T-cell (primary cell): Measurements from ENCODE around the gene TCTA. TPM values are rescaled to one million over a fixed set of nuclear protein-coding genes. Genes with fewer than 3 reads are reported as not detected.
"Not testable (repeated sequence)": the region's sequence is repeated elsewhere in the genome, so short reads cannot be mapped to it uniquely, and the experiment has no call there.

Experiments
- ATAC-seq, 4 experiments: fragments of 200-7000 bp in 3 of 4; fragments of 150-1000 bp in 1 of 4; cut with Tn5 transposase; replicated peaks in 1 of 4; 1 replicate in 3 of 4; 2 replicates in 1 of 4; pipeline ENCODE4 v1.10.0; 2021; ENCODE audit warnings: moderate library complexity in 3 of 4, mild to moderate bottlenecking in 2 of 4, moderate number of reproducible peaks in 1 of 4
- CTCF ChIA-PET, 2 donors: fragments of 300-600 bp; sonication (Branson Sonifier 250); formaldehyde crosslinking; loops; one replicate each; lab custom pipeline; 2022; ENCODE audit warnings: antibody characterized with exemption in 2 of 2; lab: Charles Lee
- POLR2A ChIA-PET, 2 donors: fragments of 300-600 bp; sonication (Branson Sonifier 250); formaldehyde crosslinking; loops; one replicate each; lab custom pipeline; 2022; ENCODE audit warnings: antibody characterized with exemption in 2 of 2; lab: Charles Lee
- DNase-seq, 35 experiments: peaks; one replicate each; pipeline versions ENCODE4 v3.0.0 to v3.0.0-alpha.2; 2013 to 2023
- H3K27ac ChIP-seq: one replicate; pipeline ENCODE4 v1.5.1; 2013; ENCODE audit warnings: low read length
- H3K27me3 ChIP-seq, 2 experiments: replicated peaks in 1 of 2; 1 replicate in 1 of 2; 2 replicates in 1 of 2; pipeline versions ENCODE4 v1.6.1 to v1.7.0; 2013; ENCODE audit warnings: low read length in 1 of 2, mixed read lengths in 1 of 2; ENCODE audit not compliant: control insufficient read depth in 2 of 2, insufficient read depth in 2 of 2; ENCODE audit errors: extremely low read depth in 1 of 2
- H3K36me3 ChIP-seq, 2 donors: 1 replicate in 1 of 2; 2 replicates in 1 of 2; pipeline versions ENCODE4 v1.6.1 to v1.7.0; 2013; ENCODE audit warnings: low read length in 1 of 2; ENCODE audit not compliant: control insufficient read depth in 2 of 2, insufficient read depth in 1 of 2; ENCODE audit errors: extremely low read depth in 1 of 2
- H3K4me1 ChIP-seq, 2 experiments: 1 replicate in 1 of 2; 2 replicates in 1 of 2; pipeline versions ENCODE4 v1.6.1 to v1.7.0; 2013; ENCODE audit warnings: low read length in 2 of 2, mixed read lengths in 1 of 2; ENCODE audit not compliant: insufficient read depth in 2 of 2, control insufficient read depth in 1 of 2; ENCODE audit errors: extremely low read depth in 1 of 2
- H3K4me3 ChIP-seq, 2 donors: 1 replicate in 1 of 2; 2 replicates in 1 of 2; pipeline versions ENCODE4 v1.5.1 to v1.7.0; 2013; ENCODE audit warnings: mild to moderate bottlenecking in 2 of 2, low read length in 1 of 2, moderate library complexity in 1 of 2; ENCODE audit not compliant: control insufficient read depth in 1 of 2; ENCODE audit errors: extremely low read depth in 1 of 2
- H3K9me3 ChIP-seq: 2 replicates; pipeline ENCODE4 v1.7.0; 2013
- H3K27ac Mint-ChIP-seq, 2 donors: one replicate each; pipeline ENCODE4 v1.8.0; 2020 to 2021; ENCODE audit warnings: mild to moderate bottlenecking in 2 of 2, mixed read lengths in 2 of 2
- H3K27me3 Mint-ChIP-seq, 2 donors: one replicate each; pipeline ENCODE4 v1.8.0; 2021 to 2022; ENCODE audit warnings: mixed read lengths in 2 of 2
- H3K36me3 Mint-ChIP-seq: one replicate; pipeline ENCODE4 v1.8.0; 2021; ENCODE audit warnings: mixed read lengths
- H3K4me1 Mint-ChIP-seq, 3 donors: one replicate each; pipeline ENCODE4 v1.8.0; 2020 to 2022; ENCODE audit warnings: mixed read lengths in 3 of 3, mild to moderate bottlenecking in 1 of 3
- H3K4me3 Mint-ChIP-seq, 3 donors: one replicate each; pipeline ENCODE4 v1.8.0; 2020 to 2022; ENCODE audit warnings: mild to moderate bottlenecking in 3 of 3, mixed read lengths in 3 of 3, moderate library complexity in 3 of 3
- H3K9me3 Mint-ChIP-seq, 3 donors: one replicate each; pipeline ENCODE4 v1.8.0; 2020 to 2022; ENCODE audit warnings: mixed read lengths in 3 of 3
- WGBS: methylation state at CpG from one replicate; pipeline ENCODE4 v1.1.5; 2013; ENCODE audit warnings: missing lambda C conversion rate; ENCODE audit not compliant: insufficient coverage; 5-methylcytosine and 5-hydroxymethylcytosine counted together
- total RNA-seq, 35 experiments: library from RNA in 6 of 35; stranded (reverse) in 6 of 35; fragments of 120-200 nt in 1 of 35; gene quantifications; one replicate each; pipeline versions ENCODE4 v1.2.1 to v1.2.4 and lab custom pipeline; 2013 to 2026

The TCTA gene
- total RNA-seq, 5 donors from 2014 or later (not counting 1 experiment from before 2014, with no cell fraction given) = 22.8 to 38.2 (median 34.3) TPM

DNA sequence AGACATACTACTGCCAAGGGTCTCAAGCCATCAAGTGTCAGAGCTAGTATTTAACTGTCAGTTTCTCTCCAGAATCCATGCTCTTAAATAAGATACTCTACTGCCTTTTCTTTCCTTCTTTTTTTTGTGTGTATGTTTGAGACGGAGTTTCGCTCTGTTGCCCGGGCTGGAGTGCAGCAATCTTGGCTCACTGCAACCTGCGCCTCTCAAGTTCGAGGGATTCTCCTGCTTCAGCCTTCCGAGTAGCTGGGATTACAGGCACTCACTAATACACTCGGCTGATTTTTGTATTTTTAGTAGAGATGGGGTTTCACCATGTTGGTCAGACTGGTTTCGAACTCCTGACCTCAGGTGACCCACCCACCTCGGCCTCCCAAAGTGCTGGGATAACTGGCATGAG is 6.7 kb upstream of the TCTA start:
- H3K27ac Mint-ChIP-seq = peak overlapping the region; percentile 44 to 49
- DNase-seq, ATAC-seq, H3K27me3 ChIP-seq, H3K27me3 Mint-ChIP-seq, H3K9me3 Mint-ChIP-seq, POLR2A ChIA-PET, H3K4me3 Mint-ChIP-seq, H3K27ac ChIP-seq, H3K9me3 ChIP-seq, H3K4me3 ChIP-seq: not testable (repeated sequence)
- H3K4me1 ChIP-seq = peaks cover 11 to 58% of the 10 kb centered on the region in 2 experiments
- H3K36me3 Mint-ChIP-seq = peaks cover 13% of the 10 kb centered on the region
- peaks cover 69 to 72% (median 71%) of the 10 kb centered on the region in 3 donors for H3K4me1 Mint-ChIP-seq
- WGBS = no CpG with 5 or more reads among the region's 9 CpGs
- CTCF ChIA-PET = interaction anchor here (0.5 to 1.0 kb wide), 3 partner anchors 17 to 530 kb away, joined by 3 read pairs; partner anchors contain the start of gene USP4 (in 1 of the 2)
- peaks cover 0 to 12% of the 10 kb centered on the region in 2 donors for H3K36me3 ChIP-seq

- peak overlapping the region; percentile 73 to 82 for H3K27ac Mint-ChIP-seq
- H3K9me3 ChIP-seq = no peaks in the 10 kb centered on the region
- H3K36me3 ChIP-seq = peaks cover 0 to 12% of the 10 kb centered on the region in 2 donors
- H3K36me3 Mint-ChIP-seq = peaks cover 5% of the 10 kb centered on the region
- no peak overlapping the region for H3K4me3 ChIP-seq
- peak overlapping the region; percentile 25 to 52 (median 34) for H3K4me3 Mint-ChIP-seq
- H3K9me3 Mint-ChIP-seq = no peaks in the 10 kb centered on the region
- peaks cover 14 to 53% of the 10 kb centered on the region in 2 experiments for H3K4me1 ChIP-seq
- H3K27me3 ChIP-seq = no peaks in the 10 kb centered on the region
- DNase-seq (no peak), ATAC-seq (no peak)
- no peaks in the 10 kb centered on the region for H3K27me3 Mint-ChIP-seq
- ChIA-PET CTCF (no interaction called here), POLR2A (interaction anchor here in 1 of 2 donors (0.7 kb wide), 1 partner anchor 9 kb away, joined by 14 read pairs; no protein-coding TSS in a partner anchor)
- peaks cover 62 to 64% (median 62%) of the 10 kb centered on the region in 3 donors for H3K4me1 Mint-ChIP-seq
- WGBS = 94% methylated on average over 3 of the region's 17 CpGs
- peak overlapping the region; percentile 13 for H3K27ac ChIP-seq
Observed at GRCh38 chr3:49406571-49407565, 5.4 kb upstream of the TCTA start.

- H3K9me3 Mint-ChIP-seq = no peaks in the 10 kb centered on the region
- peaks cover 72 to 79% (median 72%) of the 10 kb centered on the region in 3 donors for H3K4me1 Mint-ChIP-seq
- POLR2A ChIA-PET = interaction anchor here in 1 of 2 donors (1.1 to 1.2 kb wide), 2 partner anchors 61 to 70 kb away, joined by 3 read pairs; partner anchors contain the start of gene USP4
- peak overlapping the region; percentile 88 to 94 (median 91) for H3K4me3 Mint-ChIP-seq
- ATAC-seq (no peak), DNase-seq (peak in 1 of 35 experiments; percentile 47)
- H3K27ac Mint-ChIP-seq = peak overlapping the region; percentile 92
- peak overlapping the region; percentile 80 to 94 for H3K4me3 ChIP-seq
- no peaks in the 10 kb centered on the region for H3K27me3 Mint-ChIP-seq
- no peaks in the 10 kb centered on the region for H3K36me3 Mint-ChIP-seq
- peak overlapping the region; percentile 64 for H3K27ac ChIP-seq
- H3K9me3 ChIP-seq = no peaks in the 10 kb centered on the region
- CTCF ChIA-PET = interaction anchor here in 1 of 2 donors (1.0 kb wide), 1 partner anchor 70 kb away, joined by 4 read pairs; the partner anchor contains the start of gene USP4
- peaks cover 28 to 69% of the 10 kb centered on the region in 2 experiments for H3K4me1 ChIP-seq
- no CpG with 5 or more reads among the region's 4 CpGs for WGBS
- peaks cover 0 to 9% of the 10 kb centered on the region in 2 donors for H3K36me3 ChIP-seq
- H3K27me3 ChIP-seq = no peaks in the 10 kb centered on the region
Observed at GRCh38 chr3:49410066-49410845, 2.0 kb upstream of the TCTA start.

DNA sequence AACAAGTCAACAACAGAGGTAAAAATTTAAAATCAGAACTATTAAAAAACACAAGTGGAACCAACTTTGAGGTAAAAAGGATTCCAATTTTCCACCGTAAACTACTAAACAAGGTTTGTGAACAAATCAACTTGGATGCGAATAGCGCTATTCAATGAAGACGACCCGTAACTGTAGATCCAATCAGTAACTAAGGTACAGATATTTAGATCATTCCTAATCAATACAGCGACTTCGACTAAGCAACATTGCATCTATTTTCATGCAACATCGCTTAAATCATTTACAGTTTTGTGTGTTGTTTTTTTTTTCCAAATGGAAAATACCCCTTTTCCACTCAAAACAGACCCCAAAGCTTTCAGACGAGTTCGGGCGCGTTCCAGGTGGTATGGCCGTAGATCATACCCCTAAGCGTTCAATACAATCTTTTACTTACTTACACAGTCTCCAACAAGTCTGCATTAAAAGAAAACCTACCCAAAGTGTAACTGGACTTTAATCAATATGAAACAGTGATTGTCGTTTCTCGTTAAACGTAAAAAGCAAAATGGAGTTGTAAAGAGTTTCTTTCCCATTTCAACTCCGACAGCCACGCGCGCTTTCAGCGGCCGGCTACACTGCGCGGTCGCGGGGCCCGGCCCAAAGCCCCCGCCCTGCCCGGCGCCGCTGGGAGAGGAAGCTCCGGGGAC is 1.2 kb upstream of the TCTA start:
- Mint-ChIP-seq H3K4me3 (peak overlapping the region; percentile 88 to 94 (median 91)), H3K36me3 (peaks cover 3% of the 10 kb centered on the region), H3K9me3 (no peaks in the 10 kb centered on the region), H3K27me3 (no peaks in the 10 kb centered on the region), H3K27ac (peak overlapping the region; percentile 92), H3K4me1 (peaks cover 71 to 78% (median 72%) of the 10 kb centered on the region in 3 donors)
- H3K4me3 ChIP-seq = peak overlapping the region; percentile 80 to 94
- no peaks in the 10 kb centered on the region for H3K27me3 ChIP-seq
- ChIA-PET POLR2A (interaction anchor here in 1 of 2 donors (0.6 to 1.2 kb wide), 2 partner anchors 26 to 59 kb away, joined by 3 to 4 read pairs; partner anchors contain the start of gene DAG1), CTCF (interaction anchor here (0.7 to 2.3 kb wide), 4 partner anchors 15 to 116 kb away, joined by 3 to 23 read pairs (median 6); partner anchors contain the start of gene USP4 (in 1 of the 2))
- ATAC-seq (no peak), DNase-seq (peak in 1 of 35 experiments; percentile 42)
- H3K27ac ChIP-seq = peak overlapping the region; percentile 64
- H3K9me3 ChIP-seq = no peaks in the 10 kb centered on the region
- H3K36me3 ChIP-seq = peaks cover 0 to 6% of the 10 kb centered on the region in 2 donors
- peaks cover 34 to 73% of the 10 kb centered on the region in 2 experiments for H3K4me1 ChIP-seq
- 0% methylated on average over 21 of the region's 33 CpGs for WGBS

DNA sequence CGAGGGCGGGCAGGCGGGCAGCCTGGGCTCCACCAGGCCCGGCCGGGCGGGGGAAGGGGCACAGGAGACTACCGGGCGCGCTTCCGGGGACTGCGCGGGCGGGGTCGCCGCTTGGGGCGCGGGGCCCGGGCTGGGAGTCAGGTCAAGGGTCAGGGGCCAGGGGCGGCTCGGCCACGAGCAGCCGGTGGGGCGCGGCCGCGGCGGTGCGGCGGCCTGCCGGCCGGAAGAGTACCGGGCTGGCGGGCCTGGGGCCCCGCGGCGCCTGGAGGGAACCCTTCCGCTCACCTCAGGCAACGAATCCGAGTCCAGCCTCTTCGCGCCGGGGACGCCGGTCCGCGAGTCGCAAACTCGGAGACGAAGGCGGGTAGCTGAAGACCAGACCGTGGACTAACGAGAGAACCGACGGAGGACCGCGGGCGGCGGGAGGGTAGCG is 672 bp upstream of the TCTA start:
- H3K4me1 Mint-ChIP-seq = peaks cover 71 to 78% (median 72%) of the 10 kb centered on the region in 3 donors
- Histone ChIP-seq H3K4me1 (peaks cover 40 to 75% of the 10 kb centered on the region in 2 experiments), H3K27ac (peak overlapping the region; percentile 84), H3K36me3 (peaks cover 0 to 6% of the 10 kb centered on the region in 2 donors), H3K4me3 (peak overlapping the region; percentile 80 to 94), H3K27me3 (no peaks in the 10 kb centered on the region), H3K9me3 (no peaks in the 10 kb centered on the region)
- H3K36me3 Mint-ChIP-seq = peaks cover 3% of the 10 kb centered on the region
- CTCF ChIA-PET = interaction anchor here (0.7 to 2.3 kb wide), 5 partner anchors 15 to 117 kb away, joined by 3 to 23 read pairs (median 5); partner anchors contain the start of gene USP4 (in 1 of the 2)
- H3K27me3 Mint-ChIP-seq = no peaks in the 10 kb centered on the region
- peak overlapping the region; percentile 92 for H3K27ac Mint-ChIP-seq
- under 1% methylated on average over 59 of the region's 59 CpGs for WGBS
- POLR2A ChIA-PET = interaction anchor here (0.5 to 1.2 kb wide), 7 partner anchors 18 to 291 kb away, joined by 3 to 7 read pairs (median 3); partner anchors contain the start of genes DAG1 (in 1 of the 2), NICN1 (in 1 of the 2), USP19 (in 1 of the 2) and USP4 (in 1 of the 2)
- ATAC-seq (peak; percentile 6 to 32 (median 30)), DNase-seq (peak in 24 of 35 experiments; percentile 10 to 66 (median 30))
- peak overlapping the region; percentile 88 to 94 (median 91) for H3K4me3 Mint-ChIP-seq
- H3K9me3 Mint-ChIP-seq = no peaks in the 10 kb centered on the region
